Stimulated activated CD8-positive, alpha-beta memory T cell treated with anti-CD3 and anti-CD28 coated beads, Interleukin-7, amount 100 ng/mL, for 48 hours (primary cell): ENCODE results near the gene RIN3.
"Not testable (repeated sequence)": the region's sequence is repeated elsewhere in the genome, so short reads cannot be mapped to it uniquely, and the experiment has no call there.

ENCODE experiments used
- DNase-seq, 2 donors: peaks; one replicate each; pipeline ENCODE4 v3.0.0-alpha.2; 2020; ENCODE audit warnings: low read depth in 1 of 2; ENCODE audit errors: extremely low read depth in 1 of 2

RIN3 gene

DNA sequence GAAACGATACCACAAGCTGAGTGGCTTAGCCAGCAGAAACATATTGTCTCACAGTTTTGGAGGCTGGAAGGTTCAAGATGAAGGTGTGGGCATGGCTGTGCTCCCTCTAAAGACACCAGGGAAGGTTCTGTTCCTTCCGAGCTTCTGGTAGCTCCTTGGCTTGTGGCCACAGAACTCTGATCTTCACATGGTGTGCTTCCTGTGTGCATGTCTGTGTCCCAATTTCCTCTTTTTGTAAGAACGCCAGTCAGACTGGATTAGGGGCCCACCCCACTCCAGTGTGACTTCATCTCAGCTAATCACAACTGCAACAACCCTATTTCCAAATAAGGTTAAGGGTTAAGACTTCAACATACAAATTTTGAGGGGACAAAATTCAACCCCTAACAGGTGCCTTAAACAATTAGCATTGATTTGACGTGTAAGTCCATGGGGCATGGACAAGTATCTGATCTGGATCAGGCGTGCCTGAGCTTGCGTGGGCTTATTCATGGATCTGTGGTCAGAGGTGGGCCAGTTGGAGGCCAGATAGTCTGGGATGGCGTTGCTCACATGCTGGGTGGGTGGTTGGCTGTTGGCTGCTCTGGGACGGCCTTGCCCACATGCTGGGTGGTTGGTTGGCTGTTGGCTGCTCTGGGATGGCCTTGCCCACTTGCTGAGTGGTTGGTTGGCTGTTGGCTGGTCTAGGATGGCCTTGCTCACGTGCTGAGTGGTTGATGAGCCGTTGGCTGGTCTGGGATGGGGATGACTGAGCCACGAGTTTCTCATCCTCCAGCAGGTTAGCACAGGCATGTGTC is 146.4 kb downstream of the RIN3 start:
- DNase-seq: no peak

DNA sequence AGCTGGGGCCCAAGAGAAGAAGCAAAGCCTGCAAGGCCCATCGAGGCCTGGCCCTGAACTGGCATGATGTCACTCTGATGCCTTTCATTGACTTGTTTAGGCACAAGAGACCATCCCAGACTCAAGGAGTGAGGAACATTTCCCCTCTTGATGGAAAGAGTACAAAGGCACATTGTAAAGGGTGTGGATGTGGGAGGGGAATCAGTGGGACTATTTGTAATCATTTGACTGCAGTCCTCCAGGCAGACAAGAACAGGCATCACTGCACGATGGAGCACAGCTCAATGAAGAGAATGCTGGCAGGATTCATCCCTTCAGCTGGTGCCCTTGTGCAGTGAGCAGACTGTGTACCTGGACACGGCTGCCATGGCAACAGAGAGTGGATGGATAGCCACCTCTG is 147.0 kb downstream of the RIN3 start:
- no peak for DNase-seq

DNA sequence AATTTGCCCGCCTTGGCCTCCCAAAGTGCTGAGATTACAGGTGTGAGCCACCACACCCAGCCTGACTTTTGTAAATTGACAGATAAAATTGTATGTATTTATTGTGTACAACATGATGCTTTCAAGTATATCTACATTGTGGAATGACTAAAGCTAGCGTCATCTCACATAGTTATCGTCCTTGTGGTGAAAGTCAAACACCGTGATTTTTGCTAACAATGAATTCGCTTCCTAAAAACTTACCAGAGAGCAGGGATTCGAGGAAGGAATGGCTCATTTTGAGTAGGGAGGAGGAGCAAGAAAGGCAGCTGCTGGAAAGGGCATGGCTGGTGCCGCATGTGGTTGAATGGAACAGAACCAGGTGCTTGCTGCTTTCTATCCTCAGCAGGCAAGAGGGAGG is 149.5 kb downstream of the RIN3 start:
- no peak for DNase-seq

DNA sequence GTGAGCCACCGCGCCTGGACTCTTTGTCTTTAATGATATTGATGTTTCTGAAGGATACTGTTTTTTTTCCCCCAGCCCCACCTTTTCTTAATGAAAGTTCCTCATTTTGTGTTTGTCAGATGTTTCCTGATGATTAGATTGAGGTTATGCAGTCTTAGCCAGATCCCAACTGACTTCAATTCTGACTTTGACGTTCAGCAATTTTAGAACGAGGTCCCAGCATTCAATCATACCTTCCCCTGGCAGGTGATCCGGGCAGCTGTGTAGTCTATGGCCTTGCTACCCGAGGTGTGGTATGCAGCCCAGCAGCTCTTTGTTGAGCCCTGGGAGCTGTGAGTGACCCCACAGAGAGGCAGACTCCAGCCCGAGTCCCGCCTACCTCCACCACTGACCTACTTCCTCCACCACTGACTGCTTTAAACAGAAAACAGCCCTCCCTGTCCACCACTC is 152.1 kb downstream of the RIN3 start:
- DNase-seq: no peak

DNA sequence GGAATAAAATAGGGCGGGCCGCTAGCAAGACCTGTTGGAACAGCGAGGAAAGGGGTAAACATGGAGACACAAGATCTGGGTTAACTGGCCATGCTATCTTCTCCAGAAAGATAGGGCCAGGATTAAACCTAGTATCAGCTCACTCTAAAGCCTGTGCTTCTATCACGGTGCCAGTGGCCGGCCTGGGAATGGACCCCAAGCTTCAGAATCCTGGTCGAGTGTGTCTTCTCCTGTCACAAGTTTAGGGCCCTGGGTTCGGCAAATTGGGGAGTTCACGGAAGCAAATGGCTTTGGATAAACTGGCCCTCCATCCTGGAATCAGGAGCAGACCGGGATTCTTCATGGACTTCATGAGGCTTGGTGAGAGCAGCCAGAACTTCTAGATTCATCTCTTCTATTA is 152.7 kb downstream of the RIN3 start:
- no peak for DNase-seq

DNA sequence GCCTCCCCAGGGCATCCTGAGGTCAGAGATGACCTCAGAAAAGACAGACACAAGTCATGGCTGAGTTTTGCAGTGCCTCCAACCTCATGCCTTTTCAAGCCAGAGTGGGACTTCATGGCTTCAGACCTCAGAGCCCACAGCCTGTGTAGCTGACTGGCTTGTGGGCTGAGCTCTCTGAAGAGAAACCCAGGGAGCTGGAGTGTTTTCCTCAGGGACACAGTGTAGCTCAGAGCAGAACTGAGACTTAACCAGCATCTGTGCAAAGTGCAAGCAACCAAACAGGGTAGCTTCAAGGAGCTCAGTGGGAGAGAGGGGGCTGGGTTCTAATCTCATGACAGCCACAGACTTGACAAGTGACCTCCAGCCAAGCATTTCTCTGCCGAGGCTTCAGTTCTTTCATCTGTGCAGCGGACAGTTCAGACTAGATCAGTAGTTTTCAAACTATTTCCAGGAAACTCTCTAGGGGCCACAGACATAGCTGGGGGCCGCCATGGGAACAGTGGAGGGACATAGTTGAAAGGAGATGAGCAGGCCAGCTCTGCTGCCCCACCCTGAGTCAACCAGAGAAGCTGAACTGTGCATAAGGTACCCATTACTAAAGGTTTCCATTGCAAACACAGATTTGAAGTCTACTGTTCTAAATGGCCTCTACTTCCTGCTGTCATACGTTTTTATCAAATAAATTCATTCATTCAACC is 154.8 kb downstream of the RIN3 start:
- DNase-seq: no peak

DNA sequence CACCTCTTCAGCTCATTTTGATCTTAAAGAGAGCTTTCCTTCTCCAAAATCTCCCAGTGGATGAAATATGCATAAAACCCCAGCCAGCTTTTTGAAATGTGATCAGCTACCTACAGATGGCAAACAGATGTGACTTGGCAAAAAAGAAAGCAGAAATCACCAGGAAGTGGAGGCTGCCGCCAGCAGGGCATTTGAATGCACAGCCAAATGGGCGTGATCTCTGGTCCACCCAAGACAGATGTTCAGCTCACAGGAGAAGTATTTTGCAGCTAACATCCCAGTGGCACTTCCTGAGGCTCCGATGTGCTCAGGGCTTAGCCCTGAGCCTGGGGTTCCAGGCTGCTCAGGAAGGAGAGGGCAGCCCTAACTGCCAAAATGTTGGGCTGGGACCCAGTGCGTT is 156.6 kb downstream of the RIN3 start:
- DNase-seq: no peak

DNA sequence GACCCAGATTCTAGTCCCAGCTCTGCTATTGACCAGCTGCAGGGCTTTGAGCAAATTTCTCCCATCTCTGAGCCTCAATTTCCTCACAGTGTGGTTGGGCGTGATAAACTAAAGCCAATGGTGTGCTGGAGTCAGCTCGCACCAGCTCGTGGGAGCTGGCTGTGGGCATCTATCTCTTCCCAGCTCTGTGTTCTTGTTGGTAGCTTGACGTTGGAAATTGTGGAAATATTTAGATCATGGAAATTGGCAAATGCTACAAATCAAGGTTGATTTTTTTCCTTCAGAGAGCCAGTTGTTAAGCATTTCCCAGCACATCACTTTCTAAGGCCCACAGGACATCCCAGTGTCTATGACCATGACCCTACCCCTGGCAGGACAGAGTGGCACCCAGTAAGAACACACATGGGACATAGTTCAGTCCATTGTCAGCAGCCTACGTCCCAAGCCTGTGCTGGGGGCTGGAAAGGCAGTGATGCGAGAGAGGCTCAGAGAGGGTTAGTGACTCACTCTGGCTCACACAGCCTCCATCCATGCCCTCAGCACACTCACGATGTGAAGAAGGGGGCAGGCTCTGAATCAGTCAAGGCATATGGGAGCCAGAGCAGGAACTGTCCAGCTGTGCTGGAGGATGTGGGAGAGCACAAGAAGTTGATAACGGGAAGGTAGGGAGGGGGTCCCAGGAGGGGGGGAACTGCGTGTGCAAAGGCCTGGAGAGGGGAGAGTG is 157.2 kb downstream of the RIN3 start:
- no peak for DNase-seq

DNA sequence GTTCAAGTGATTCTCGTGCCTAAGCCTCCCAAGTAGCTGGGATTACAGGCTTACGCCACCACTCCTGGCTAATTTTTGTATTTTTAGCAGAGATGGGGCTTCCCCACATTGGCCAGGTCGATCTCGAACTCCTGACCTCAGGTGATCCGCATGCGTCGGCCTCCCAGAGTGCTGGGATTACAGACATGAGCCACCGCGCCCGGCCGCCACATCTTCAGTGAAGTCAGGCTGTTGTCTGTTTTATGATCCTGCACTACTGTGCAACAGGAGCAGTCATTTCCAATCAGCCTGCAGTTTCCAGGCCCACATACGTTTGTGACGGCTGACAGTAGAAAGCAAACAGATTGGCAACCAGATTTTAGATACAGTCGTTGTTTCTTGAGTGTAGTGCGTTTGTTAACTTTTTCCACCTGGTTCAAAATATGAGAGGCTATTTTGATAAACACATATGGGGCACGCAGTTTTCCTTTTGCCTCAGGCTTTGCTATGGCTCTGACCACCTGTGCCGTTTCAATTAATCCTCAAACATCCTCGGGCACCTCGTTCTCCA is 160.1 kb downstream of the RIN3 start:
- DNase-seq: no peak

DNA sequence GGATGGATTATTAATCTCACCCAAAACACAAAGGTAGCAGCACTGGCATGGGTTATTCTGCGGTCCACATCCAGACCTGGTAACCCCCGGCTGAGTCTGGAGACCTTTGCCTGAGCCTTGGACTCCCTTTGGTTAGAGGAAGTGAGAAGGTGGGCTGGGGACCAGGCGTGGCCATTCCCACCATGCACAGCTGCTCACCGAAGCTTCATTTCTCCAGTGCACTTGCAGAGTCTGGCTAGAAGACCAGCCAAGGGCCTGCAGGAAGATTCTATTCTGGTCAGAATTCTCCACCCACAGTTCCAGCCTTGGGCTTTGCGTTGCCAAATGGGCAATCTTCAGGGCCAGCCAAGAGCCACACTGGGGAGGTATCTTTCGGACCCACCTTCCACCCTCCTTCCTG is 161.8 kb downstream of the RIN3 start:
- DNase-seq: no peak

DNA sequence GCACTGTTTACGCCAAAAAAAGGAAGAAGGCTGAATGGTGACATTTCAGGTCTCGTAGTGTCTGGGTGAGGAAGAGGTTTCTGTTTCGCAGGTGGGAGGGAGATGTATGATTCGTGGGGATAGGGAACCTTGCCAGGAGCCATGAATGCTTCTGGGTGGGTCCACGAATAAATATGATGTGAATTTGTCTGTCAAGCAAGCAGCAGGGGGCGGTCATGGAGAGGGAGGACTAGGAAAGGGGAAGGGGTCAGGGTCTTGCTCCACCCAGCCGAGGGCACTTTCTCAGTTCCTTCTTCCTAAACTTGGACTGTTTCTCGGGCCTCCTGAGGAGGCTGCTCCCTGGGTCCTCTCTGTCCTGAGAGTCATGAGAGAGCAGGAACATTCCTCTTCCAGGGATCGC is 162.4 kb downstream of the RIN3 start:
- no peak for DNase-seq

DNA sequence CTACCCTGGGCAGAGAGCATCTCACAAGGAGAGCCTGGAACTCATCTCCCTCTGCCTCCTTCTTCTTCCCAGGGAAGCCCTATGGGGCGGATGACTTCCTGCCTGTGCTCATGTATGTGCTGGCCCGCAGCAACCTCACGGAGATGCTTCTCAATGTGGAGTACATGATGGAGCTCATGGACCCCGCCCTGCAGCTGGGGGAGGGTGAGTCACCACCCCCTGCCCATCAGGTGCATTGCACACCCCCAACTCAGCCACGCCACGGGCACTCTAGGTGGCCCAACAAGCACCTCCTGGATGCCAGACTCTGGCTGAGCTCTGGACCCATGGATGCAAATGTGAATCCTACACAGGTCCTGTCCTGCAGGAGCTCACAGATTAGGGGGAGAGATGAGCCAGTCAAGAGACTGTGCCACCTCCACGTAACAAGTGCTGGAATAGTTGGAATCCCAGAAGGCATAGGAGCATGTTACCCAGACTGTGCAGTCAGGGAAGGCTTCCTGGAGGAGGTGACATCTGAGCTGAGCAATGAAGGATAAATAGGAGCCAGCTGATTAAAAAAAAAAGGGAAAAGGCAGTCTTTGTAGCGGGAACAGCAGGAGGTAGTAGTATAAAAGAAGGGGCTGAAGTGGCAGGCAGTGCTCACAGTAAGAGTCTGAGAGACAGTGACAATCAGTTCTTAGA is 163.0 kb downstream of the RIN3 start:
- no peak for DNase-seq

DNA sequence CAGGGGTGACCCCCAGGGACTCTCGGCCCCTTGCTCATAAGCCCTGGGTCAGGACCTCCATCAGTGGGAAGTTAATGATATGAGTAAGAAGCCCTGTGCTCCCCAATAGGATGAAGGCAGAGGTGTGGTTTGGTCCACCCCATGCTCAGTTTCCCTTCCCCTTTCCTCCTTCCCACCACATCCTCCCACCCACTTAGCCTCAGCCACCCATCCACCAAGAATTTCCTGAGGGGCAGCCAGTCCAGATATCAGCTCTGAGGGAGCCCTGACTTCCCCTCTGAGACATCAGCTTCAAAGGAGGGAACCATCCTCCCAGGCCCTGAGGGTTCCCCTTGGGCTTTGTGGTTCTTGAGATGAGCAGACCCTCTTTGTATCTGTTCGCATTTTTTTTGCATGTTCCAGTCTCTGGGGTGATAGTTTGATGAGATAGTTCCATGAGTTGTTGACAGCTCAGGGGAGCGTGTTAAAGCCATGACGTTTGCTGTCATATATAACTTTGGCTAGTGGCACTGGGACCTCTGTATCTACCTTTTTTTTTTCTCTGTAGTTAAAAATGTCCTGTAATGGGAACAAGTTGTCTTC is 163.6 kb downstream of the RIN3 start:
- DNase-seq: peak; percentile 66 to 88

DNA sequence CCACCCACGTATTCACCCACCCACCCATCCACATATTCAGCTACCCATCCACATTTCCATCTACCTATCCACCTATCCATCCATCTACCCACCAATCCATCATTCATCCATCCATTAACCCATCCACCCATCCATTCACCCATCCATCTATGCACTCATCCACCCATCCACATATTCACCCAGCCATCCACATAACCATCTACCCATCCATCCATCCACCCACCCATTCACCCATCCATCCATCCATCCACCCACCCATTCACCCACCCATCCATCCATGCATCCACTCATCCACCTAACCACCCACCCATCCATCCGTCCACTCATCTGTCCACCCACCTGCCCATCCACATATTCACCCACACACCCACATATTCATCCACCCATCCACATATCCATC is 164.4 kb downstream of the RIN3 start:
- DNase-seq: no peak

DNA sequence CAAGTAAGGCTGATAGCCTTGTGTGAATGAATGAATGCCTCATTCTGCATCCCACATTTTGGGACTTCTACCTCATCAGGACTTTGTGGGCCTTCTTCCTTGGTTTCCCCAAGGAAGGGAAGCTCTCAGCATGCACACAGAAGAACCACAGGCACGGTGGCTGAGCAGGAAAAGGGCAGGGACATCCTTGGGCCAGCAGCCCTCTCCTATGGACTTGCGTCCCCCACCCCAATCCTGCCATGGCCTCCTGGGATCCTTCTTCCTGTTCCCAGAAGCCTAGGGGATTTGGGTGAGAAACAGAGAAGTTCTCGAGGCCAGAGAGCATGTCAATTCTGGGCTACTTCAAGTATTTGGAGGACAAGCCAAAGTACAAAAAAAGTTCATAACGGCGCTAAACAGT is 165.2 kb downstream of the RIN3 start:
- no peak for DNase-seq

DNA sequence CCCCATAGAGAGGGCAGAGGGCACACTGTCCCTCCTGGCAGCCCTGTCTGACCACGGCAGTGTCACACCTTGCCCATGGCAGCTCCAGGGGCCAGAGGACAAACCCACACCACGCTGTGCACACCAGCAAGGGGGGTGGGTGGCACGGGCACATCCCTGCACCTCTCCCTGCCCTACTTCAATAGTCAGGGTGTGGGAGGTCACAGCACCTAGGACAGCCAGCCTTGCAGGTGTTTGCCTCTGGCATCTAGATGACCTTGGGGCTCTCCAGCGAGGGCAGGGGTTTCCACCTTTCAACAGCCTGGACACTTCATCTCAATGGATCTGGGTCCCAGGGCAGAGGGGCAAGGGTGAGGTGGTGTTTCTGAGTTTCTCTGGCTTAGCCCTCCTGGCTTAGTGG is 165.7 kb downstream of the RIN3 start:
- DNase-seq: no peak

DNA sequence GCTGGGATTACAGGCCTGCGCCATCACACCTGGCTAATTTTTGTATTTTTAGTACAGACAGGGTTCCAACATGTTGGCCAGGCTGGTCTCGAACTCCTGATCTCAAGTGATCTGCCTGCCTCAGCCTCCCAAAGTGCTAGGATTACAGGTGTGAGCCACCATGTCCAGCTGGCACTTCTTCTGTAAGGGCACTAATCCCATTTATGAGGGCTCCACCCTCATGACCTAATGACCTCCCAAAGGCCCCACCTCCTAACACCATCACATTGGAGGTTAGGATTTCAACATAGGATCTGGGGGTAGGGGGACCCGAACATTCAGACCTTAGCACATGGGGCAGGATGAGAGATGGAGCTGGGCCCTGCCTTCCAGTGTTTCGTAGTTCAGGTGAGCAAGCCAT is 166.7 kb downstream of the RIN3 start:
- not testable (repeated sequence) for DNase-seq

DNA sequence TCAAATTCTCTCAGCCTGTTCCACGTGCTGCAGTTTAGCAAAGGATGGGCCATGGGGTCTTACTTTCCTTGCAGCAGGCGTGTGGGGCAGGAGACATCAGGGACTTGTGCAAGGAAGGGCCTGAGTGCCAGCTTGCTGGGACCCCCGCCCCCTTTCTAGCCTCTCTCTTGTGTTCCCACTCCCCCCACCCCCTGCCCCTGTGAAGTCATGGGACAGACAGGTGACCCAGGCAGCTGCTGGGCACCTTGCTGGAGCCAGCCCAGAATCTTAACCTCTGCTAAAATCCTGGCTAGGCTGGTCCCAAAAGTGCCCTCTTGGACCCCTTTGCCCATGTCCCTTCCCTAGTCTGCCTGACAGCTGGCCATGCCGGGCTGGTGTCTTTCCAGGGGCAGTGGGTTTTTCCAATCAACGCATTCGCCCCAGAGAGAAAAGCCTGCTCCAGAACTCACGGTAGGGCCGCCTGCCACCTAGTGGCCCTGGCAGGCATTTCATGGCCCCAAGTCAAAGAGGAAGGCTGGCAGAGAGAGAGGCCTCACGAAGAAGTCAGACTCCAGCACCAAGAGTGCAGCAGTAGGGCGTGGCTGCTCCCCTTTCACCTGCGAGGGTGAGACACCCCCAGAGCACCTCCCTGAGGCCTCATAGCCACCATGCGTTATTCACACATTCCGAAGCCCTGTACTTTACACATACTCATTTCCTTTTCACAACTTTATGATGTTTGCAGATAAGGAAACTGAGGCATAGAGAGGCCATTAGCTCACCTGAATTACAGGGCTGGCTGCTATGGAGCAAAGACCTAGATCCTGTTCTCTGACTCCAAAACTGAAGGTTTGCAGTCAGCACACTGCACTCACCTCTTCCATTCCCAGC is 167.4 kb downstream of the RIN3 start:
- DNase-seq: peak; percentile 45 to 60

DNA sequence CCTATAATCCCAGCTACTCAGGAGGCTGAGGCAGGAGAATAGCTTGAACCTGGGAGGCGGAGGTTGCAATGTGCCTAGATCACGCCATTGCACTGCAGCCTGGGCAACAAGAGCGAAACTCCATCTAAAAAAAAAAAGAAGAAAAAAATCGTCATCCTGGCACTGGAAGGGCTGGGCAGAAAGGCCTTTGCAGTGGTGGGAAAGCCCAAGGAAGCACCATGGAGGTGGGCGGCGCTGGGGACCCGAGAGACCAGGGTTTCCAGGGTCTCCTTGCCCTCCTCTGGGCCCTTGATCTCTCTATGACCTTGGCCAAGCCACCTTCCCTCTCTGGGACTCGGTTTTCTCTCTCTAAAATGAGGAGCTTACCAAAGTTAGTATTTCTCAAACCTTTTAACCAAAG is 169.5 kb downstream of the RIN3 start:
- DNase-seq: no peak
